ENCODE results near the gene ENAH.

- TF ChIP-seq CTCF (conservative IDR thresholded peaks at IDR 0.05 in 1 of 2, IDR thresholded peaks at IDR 0.05 in 1 of 2; ENCODE audit: extremely low read depth in 1 of 2, insufficient read depth in 1 of 2, low read depth in 1 of 2, low read length in 2 of 2) (no peak), EZH2 (IDR thresholded peaks at IDR 0.05; ENCODE audit: borderline replicate concordance, low read length) (no peak)
Measured at GRCh38 chr1:225526878-225527277, 126.0 kb downstream of the ENAH start.

All from mammary epithelial cell (primary cell).